KG1 (cell line): Measurements from ENCODE around the gene RASAL3.
"Not testable (repeated sequence)": the region's sequence is repeated elsewhere in the genome, so short reads cannot be mapped to it uniquely, and the experiment has no call there.

ENCODE experiments used
- DNase-seq: peaks from one replicate; lab custom pipeline; 2025; lab: John Stamatoyannopoulos, UW

RASAL3 gene

GRCh38 chr19:15473821-15474220 is 9.5 kb upstream of the RASAL3 start:
- DNase-seq = not testable (repeated sequence)

DNA sequence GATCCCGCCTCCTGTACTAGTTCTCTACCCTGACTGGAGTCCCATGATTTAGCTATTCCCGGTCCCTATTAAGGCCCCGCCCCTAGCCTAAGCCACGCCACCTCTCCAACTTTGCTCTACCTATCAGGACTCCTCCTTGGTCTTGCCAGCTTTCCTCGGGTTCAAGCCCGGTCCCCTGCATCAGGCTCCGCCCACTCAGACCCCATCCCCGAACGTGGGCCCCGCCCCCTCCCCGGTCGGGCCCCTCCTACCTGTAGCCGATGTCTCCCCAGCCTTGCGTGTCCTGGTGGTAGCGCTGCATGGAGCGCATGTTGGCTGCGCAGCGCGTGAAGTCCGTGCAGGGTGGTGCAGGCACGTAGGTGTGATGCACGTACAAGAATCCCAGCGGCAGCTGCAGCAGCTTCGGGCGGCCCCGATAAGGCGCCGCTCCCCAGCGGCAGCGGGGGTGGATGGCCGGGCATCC is 7.3 kb upstream of the RASAL3 start:
- DNase-seq = no peak

GRCh38 chr19:15469513-15470297 is 5.4 kb upstream of the RASAL3 start:
- DNase-seq = peak; percentile 58

DNA sequence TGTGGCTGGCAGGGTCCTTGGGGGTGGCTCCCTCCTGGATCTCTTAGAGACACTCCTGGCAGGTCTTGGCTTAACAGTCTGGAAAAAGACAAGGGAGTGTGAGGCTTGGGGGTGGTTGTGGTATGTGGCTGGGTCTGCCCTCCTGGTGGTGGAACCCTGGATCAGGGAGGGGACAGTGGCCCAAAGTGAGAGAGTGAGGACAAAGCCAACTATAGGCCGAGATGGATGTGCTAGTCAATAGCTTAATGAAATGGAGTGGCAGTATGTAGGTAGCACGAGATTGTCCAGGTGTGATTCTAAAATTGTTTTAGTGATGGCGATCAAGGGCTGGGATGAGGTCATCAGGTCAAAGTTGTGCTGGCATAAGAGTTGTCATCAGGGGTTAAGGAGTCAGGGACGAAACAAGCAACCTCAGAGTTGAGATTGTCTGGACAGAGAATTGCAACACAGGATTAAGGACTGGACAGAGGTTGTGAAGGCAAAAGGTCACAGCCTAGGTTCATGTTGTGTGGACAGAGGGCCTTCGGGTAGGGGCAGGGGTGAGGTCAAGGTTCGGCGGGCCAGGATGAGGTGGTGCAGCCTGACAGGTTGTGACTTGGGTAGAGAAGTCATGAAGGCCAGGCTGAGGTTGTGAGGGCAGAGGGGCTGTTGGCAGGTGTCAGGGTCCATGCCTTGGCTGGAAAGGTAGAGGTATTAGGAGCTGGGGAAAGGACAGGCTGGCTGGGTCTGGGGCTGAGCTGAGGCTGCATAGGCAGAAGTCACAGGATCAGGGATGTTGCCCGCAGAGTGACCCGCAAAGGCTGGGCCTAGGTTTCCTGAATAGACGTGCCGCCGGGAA is 4.5 kb upstream of the RASAL3 start:
- no peak for DNase-seq

DNA sequence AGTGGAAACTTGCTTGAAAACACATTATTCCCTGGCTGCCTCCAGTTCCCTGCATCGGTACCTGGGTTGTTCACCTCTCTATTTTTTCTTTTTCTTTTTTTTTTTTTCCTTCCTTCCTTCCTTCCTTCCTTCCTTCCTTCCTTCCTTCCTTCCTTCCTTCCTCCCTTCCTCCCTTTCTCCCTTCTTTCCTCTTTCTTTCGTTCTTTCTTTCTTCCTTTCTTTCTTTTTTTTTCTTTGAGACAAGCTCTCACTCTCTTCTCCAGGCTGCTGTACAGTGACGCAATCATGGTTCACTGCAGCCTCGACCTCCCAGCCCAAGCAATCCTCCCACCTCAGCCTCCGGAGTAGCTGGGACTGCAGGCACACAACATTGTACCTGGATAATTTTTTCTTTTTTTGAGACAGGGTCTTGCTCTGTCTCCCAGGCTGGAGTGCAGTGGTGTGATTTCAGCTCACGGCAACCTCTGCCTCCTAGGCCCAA is 3.4 kb upstream of the RASAL3 start:
- no peak for DNase-seq

- peak; percentile 84 for DNase-seq
Observed at GRCh38 chr19:15466851-15467733, 2.7 kb upstream of the RASAL3 start.

DNA sequence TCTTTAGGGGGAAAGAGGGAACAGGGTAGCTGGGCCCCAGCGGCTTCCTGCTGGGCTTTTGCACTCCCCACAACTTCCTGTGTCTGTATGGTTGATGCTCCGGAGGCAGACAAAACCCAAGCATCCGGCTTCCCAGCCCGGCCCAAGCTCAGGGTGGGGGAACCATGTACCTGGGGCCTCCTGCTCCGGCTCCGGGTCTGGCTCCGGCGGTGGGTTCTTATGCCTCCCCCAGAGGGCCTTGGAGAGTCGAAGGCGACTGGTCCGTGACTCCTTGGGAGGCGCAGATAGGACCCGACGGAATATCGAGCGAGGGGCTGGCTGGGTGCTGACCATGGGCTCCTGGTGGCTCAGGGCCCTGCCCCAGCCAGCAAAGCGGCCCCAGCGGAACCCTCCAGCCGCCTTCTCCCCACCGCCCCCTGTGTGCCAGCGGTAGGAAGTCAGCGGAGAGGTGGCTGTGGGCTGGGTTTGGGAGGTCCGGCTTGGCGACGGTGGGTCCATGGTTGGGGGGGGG is 428 bp downstream of the RASAL3 start:
- peak; percentile 90 for DNase-seq

GRCh38 chr19:15461694-15462093 is 2.6 kb downstream of the RASAL3 start:
- DNase-seq = no peak

DNA sequence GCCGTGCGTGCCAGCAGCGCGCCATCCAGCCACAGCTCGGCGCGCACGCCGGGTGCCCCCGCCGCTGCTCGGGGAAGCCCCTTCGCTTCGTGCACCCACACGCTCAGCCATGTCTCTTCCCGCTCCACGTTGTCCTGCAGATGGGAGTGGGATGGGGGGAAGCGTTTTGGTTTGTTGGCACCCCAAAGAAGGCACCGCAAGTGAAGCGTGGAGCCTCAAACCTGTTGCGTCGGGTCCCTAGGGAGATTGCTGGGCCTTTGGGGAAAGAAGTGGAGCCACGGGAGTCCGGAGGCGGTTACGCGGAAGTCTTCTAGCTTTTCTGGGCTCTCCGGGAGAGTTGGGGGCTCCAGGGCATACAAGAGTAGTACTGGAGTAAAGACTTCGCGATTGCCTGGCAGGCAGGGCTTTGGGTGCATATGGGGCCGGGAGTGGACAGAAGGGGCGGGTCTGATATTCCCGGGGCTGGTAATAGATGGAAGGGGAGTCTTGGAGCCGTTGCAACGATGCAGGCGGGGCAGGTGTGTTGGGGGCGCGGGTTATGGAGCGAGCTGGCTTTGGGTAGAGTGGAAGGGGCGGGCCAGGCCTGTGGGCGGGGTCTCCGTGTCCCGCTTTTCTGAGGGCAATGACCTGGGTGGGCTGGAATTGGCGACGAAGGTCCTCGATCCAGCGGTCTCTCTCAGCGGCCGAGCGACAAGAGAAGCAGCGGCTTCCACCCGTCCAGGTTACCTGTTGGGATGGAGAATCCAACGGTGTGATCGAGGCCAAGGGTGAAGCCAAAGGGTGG is 6.5 kb downstream of the RASAL3 start:
- no peak for DNase-seq

DNA sequence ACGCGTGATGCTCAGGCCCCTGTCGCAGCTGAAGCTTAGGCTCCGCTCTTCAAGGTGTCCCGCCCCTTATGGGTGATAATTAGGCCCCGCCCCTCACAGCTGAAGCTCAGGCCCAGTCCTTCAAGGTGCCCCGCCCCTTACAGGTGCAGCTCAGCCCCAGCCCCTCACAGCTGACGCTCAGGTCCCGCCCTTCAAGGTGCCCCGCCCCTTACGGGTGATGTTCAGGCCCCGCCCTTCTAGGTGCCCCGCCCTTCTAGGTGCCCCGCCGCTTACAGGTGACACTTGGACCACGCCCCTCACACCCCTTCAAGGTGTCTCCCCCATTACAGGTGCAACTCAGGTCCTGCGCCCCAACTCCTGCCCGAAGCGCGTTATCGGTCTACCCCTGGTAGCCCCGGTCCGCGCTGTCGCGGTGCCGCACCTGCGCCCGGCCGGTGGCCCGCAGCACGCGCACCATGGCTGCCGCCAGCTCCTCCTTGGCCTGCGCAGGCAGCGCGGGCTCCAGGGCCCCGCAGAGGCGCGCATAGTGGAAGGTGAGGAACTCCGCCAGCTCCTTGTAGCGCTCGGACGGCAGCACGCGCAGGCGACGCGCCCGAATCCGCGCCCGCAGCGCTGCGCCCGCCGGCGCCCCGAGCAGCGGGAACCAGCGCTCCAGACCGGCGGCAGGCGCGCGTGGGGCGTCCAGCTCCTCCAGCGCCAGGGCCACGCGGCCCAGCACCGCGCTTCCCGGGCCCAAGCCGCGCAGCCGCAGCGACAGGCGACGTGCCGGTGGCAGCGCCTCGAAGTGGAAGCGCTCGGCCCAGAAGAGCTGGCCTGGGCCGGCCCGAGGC is 7.3 kb downstream of the RASAL3 start:
- DNase-seq = no peak

DNA sequence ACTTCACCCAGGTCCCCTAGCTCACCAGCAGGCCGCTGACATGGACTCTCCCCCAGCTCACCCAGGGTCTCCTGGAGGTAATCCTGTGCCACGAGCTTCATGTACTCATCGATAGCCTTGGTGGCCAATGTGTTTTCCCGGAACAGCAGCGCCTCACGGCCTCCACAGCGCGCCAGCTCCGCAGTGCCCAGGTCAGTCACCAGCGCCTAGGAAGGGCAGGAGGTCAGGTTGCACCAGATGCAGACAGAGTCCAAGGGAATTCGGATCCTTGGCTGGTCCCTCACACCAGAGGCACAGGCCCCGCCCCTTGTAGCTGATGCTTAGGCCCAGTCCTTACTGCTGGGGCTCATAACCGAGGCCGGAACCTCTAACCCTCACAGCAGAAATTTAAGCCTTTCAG is 7.9 kb downstream of the RASAL3 start:
- no peak for DNase-seq

DNA sequence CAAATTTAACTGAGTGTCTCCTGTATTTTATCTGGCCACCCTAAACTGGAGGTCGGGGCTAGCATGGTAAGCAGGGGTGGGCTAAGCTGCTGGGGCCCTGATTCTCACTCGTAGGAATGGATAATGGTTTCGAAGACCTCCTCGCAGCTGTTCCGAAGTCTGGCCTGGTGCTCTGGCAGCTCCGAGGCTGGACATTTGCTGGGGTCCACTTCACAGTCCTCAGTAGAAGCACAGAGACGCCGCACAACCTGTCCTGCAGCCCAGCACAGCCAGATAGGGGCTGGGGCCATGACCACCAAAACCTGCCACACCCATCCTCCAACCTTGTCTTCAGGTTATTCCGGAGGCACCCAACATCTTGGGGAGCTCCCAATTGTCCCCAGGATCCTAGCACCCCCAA is 8.3 kb downstream of the RASAL3 start:
- DNase-seq = no peak

GRCh38 chr19:15453906-15454860 is 10.2 kb downstream of the RASAL3 start:
- no peak for DNase-seq

GRCh38 chr19:15453091-15453578 is 11.2 kb downstream of the RASAL3 start:
- DNase-seq = no peak

DNA sequence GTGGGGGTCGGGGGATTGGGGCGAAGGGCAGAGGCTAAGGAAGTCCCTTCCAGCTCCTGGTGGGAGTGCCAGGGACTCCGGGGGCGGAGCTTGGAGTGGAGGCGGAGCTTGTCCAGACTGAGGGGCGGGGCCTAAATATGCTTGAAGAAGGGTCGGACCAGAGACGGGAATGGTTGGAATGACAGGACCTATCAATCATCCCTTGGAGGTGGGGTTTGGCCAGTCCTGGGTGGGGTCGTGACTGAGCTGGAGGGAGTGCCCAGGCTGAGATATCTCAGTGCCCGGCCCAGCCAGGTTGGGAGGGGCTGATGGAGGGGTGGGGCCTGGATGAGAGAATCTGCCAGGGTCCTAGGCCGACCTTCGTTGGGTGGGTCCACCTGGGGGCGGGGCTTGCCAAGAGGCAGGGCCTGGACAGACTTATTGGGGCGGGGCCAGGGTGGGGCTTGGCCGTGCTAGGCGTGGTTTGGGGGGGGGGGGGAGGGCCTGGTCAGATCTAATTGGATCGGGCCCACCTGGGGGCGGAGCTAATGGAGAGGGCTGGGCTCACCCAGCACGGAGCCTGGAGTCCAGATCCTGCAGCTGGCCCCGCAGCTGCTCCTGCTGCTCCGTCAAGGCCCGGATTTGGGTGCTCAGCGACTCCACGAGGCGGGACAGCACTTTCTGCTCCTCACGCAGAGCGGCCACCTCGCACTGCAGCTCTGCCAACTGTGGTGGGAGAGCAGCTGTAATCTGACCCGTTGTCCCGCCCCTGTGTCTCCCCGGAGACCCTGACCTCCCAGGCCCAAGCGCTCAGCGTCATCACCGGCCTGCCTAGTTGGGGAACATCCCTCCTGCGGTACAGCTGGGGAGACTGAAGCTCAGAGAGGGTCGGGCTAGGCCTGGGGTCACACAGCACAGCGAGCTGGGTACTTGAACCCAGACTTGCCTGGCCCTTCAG is 12.0 kb downstream of the RASAL3 start:
- DNase-seq = no peak

GRCh38 chr19:15450528-15450890 is 13.8 kb downstream of the RASAL3 start:
- no peak for DNase-seq
